ENCODE data around the gene ACTG2. TPM values are rescaled to one million over a fixed set of nuclear protein-coding genes. Genes with fewer than 3 reads are reported as not detected.
A peak's percentile ranks its signal among the peaks of the same experiment; 100 is the strongest.

Gene ACTG2
- total and polyA plus RNA-seq, 2 experiments from 2014 or later = 20.3 to 41.1 TPM

DNA sequence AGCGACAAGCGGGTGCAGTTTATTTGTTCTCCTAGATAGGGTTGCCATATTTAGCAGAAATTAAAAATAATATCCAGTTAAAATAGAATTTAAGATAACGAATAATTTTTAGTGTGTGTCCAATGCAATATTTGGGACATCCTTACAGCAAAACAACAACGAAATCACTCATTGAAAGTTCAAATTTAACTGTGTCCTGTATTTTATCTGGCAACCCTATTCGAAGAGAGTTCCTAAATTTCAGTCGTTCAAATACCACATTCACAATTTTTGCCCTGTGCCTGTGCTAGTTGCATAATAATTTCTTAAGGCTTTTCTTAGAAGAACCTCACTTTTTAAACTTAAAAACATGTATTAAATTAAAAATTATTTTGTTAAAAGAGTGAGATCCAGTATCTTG is 34.5 kb downstream of the ACTG2 start:
- no peak for DNase-seq (ENCODE audit: low spot score)
- H3K79me2 ChIP-seq = peaks cover 52% of the 10 kb centered on the region
- TF ChIP-seq, protein P1, sequence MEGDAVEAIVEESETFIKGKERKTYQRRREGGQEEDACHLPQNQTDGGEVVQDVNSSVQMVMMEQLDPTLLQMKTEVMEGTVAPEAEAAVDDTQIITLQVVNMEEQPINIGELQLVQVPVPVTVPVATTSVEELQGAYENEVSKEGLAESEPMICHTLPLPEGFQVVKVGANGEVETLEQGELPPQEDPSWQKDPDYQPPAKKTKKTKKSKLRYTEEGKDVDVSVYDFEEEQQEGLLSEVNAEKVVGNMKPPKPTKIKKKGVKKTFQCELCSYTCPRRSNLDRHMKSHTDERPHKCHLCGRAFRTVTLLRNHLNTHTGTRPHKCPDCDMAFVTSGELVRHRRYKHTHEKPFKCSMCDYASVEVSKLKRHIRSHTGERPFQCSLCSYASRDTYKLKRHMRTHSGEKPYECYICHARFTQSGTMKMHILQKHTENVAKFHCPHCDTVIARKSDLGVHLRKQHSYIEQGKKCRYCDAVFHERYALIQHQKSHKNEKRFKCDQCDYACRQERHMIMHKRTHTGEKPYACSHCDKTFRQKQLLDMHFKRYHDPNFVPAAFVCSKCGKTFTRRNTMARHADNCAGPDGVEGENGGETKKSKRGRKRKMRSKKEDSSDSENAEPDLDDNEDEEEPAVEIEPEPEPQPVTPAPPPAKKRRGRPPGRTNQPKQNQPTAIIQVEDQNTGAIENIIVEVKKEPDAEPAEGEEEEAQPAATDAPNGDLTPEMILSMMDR (IDR thresholded peaks at IDR 0.05; ENCODE audit: poor library complexity) = no peak
- TF ChIP-seq EZH2phosphoT487 (IDR thresholded peaks at IDR 0.05; ENCODE audit: low read depth, severe bottlenecking, unreplicated experiment) (no peak), EZH2 (IDR thresholded peaks at IDR 0.05; ENCODE audit: borderline replicate concordance) (no peak)
- H3K27ac ChIP-seq = peak overlapping the region; percentile 97
- no peaks in the 10 kb centered on the region for H3K9me2 ChIP-seq (replicated peaks; ENCODE audit: insufficient read depth)
- no peaks in the 10 kb centered on the region for H3K36me3 ChIP-seq (replicated peaks; ENCODE audit: insufficient read depth, low read depth)
- no peaks in the 10 kb centered on the region for H3K27me3 ChIP-seq
- H3K4me3 ChIP-seq = peak overlapping the region; percentile 63
- WGBS (ENCODE audit: low lambda C conversion rate, missing lambda C conversion rate) = 27% methylated on average over 6 of the region's 6 CpGs
- peak overlapping the region; percentile 81 for H3K4me2 ChIP-seq
- no peaks in the 10 kb centered on the region for H3K9me3 ChIP-seq (ENCODE audit: low read depth)
- peak overlapping the region; percentile 42 for H2AFZ ChIP-seq
- peaks cover 17% of the 10 kb centered on the region for H3K4me1 ChIP-seq (ENCODE audit: insufficient read depth)
- H4K20me1 ChIP-seq (ENCODE audit: insufficient read depth, poor library complexity, severe bottlenecking) = peaks cover 27% of the 10 kb centered on the region

DNA sequence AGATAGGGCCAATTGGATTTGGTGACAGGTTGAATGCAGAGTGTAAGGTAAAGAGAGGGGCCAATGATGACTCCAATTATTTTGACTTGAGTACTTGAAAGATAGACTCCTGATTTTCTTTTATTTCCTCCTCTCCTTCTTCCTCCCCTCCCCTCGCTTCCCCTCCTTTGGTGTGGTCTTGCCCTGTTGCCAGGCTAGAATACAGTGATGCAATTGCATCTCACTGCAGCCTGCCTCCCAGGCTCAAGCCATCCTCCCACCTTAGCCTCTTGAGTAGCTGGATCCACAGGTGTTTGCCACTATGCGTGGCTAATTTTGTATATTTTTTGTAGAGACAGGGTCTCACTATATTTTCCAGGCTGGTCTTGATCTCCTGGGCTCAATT is 36.1 kb downstream of the ACTG2 start:
- Histone ChIP-seq H3K9me2 (replicated peaks; ENCODE audit: insufficient read depth) (no peaks in the 10 kb centered on the region), H3K4me1 (ENCODE audit: insufficient read depth) (peaks cover 20% of the 10 kb centered on the region), H2AFZ (no peak overlapping the region), H3K4me3 (no peak overlapping the region), H3K79me2 (peaks cover 68% of the 10 kb centered on the region), H3K27me3 (no peaks in the 10 kb centered on the region), H3K9me3 (ENCODE audit: low read depth) (no peaks in the 10 kb centered on the region), H3K4me2 (peak overlapping the region; percentile 81), H3K36me3 (replicated peaks; ENCODE audit: insufficient read depth, low read depth) (no peaks in the 10 kb centered on the region), H4K20me1 (ENCODE audit: insufficient read depth, poor library complexity, severe bottlenecking) (peaks cover 43% of the 10 kb centered on the region), H3K27ac (no peak overlapping the region)
- 93% methylated on average over 2 of the region's 2 CpGs for WGBS (ENCODE audit: low lambda C conversion rate, missing lambda C conversion rate)
- TF ChIP-seq EZH2 (IDR thresholded peaks at IDR 0.05; ENCODE audit: borderline replicate concordance) = no peak
- TF ChIP-seq, protein P1 (IDR thresholded peaks at IDR 0.05; ENCODE audit: poor library complexity) = no peak
- TF ChIP-seq EZH2phosphoT487 (IDR thresholded peaks at IDR 0.05; ENCODE audit: low read depth, severe bottlenecking, unreplicated experiment) = no peak
- no peak for DNase-seq (ENCODE audit: low spot score)

DNA sequence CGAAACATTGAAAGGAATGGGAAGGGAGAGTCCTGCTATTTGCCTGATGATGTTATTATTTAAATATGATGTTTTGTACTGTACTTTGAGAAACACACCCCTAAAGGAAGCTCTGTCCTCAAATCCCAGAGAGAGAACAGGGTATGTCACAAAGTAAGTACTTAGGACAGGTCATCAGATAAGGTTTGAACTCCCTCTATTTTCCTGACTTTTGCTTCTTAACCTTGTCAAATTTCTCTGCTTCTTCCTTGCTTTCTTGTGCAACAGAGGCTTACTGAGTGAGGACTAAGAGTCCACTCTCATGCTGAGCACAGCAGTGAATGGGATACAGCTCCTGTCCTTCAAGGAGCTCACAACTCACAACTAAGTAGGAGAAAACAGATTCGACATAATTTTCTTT is 37.6 kb downstream of the ACTG2 start:
- H3K9me2 ChIP-seq (replicated peaks; ENCODE audit: insufficient read depth) = no peaks in the 10 kb centered on the region
- 90% methylated on average over 2 of the region's 2 CpGs for WGBS (ENCODE audit: low lambda C conversion rate, missing lambda C conversion rate)
- no peaks in the 10 kb centered on the region for H3K27me3 ChIP-seq
- no peak overlapping the region for H3K4me3 ChIP-seq
- peaks cover 20% of the 10 kb centered on the region for H3K4me1 ChIP-seq (ENCODE audit: insufficient read depth)
- no peaks in the 10 kb centered on the region for H3K36me3 ChIP-seq (replicated peaks; ENCODE audit: insufficient read depth, low read depth)
- peaks cover 51% of the 10 kb centered on the region for H4K20me1 ChIP-seq (ENCODE audit: insufficient read depth, poor library complexity, severe bottlenecking)
- no peaks in the 10 kb centered on the region for H3K9me3 ChIP-seq (ENCODE audit: low read depth)
- no peak overlapping the region for H2AFZ ChIP-seq
- TF ChIP-seq EZH2 (IDR thresholded peaks at IDR 0.05; ENCODE audit: borderline replicate concordance) (no peak), EZH2phosphoT487 (IDR thresholded peaks at IDR 0.05; ENCODE audit: low read depth, severe bottlenecking, unreplicated experiment) (no peak)
- TF ChIP-seq, protein P1 (IDR thresholded peaks at IDR 0.05; ENCODE audit: poor library complexity) = no peak
- H3K4me2 ChIP-seq = peak overlapping the region; percentile 41
- peak overlapping the region; percentile 11 for H3K27ac ChIP-seq
- DNase-seq (ENCODE audit: low spot score) = no peak
- H3K79me2 ChIP-seq = peaks cover 82% of the 10 kb centered on the region

Measured in hepatocyte (in vitro differentiated cells).